Type B pancreatic cell (in vitro differentiated cells): ENCODE data around the gene FYCO1. TPM values are rescaled to one million over a fixed set of nuclear protein-coding genes. Genes with fewer than 3 reads are reported as not detected.

Source experiments
- DNase-seq: peaks from one replicate; pipeline ENCODE4 v3.0.0; 2021; ENCODE audit warnings: mixed read lengths; ENCODE audit not compliant: unreplicated experiment; ENCODE audit errors: extremely low spot score
- H3K27ac Mint-ChIP-seq: 2 replicates; pipeline ENCODE4 v1.8.0; 2021; ENCODE audit warnings: mild to moderate bottlenecking, mixed read lengths
- H3K27me3 Mint-ChIP-seq: 2 replicates; pipeline ENCODE4 v1.8.0; 2021; ENCODE audit warnings: mixed read lengths
- H3K36me3 Mint-ChIP-seq: 2 replicates; pipeline ENCODE4 v1.8.0; 2021; ENCODE audit warnings: mixed read lengths
- H3K4me1 Mint-ChIP-seq: one replicate; pipeline ENCODE4 v1.8.0; 2021; ENCODE audit warnings: mixed read lengths; ENCODE audit not compliant: unreplicated experiment
- H3K4me3 Mint-ChIP-seq: 2 replicates; pipeline ENCODE4 v1.8.0; 2021; ENCODE audit warnings: mild to moderate bottlenecking, mixed read lengths
- H3K9me3 Mint-ChIP-seq: 2 replicates; pipeline ENCODE4 v1.8.0; 2021; ENCODE audit warnings: mixed read lengths
- CTCF ChIP-seq: fragments of 200-600 bp; sonication (generic); conservative IDR thresholded peaks from 2 replicates; pipeline ENCODE4 v1.5.0; 2021; ENCODE audit warnings: antibody characterized with exemption, mild to moderate bottlenecking
- total RNA-seq: library from RNA; stranded (reverse); gene quantifications from 2 replicates; pipeline ENCODE4 v1.2.1, GENCODE V29; 2021; ENCODE audit warnings: low replicate concordance

The FYCO1 gene
- total RNA-seq, 1 donor from 2014 or later, result 15.2 TPM

GRCh38 chr3:45965253-45965652, 30.4 kb downstream of the FYCO1 start:
- no peaks in the 10 kb centered on the region for H3K9me3 Mint-ChIP-seq
- H3K27ac Mint-ChIP-seq, result no peak overlapping the region
- H3K4me3 Mint-ChIP-seq, result no peak overlapping the region
- H3K36me3 Mint-ChIP-seq, result peaks cover 19% of the 10 kb centered on the region
- H3K4me1 Mint-ChIP-seq, result no peaks in the 10 kb centered on the region
- no peaks in the 10 kb centered on the region for H3K27me3 Mint-ChIP-seq
- no peak for DNase-seq
- no peak for TF ChIP-seq CTCF

- no peak for DNase-seq
- Mint-ChIP-seq H3K9me3 (no peaks in the 10 kb centered on the region), H3K36me3 (peaks cover 25% of the 10 kb centered on the region), H3K27ac (no peak overlapping the region), H3K4me1 (no peaks in the 10 kb centered on the region), H3K4me3 (no peak overlapping the region), H3K27me3 (no peaks in the 10 kb centered on the region)
- TF ChIP-seq CTCF, result no peak
Observed at GRCh38 chr3:45964139-45964538, 31.5 kb downstream of the FYCO1 start.

- H3K4me3 Mint-ChIP-seq, result no peak overlapping the region
- no peaks in the 10 kb centered on the region for H3K9me3 Mint-ChIP-seq
- TF ChIP-seq CTCF, result no peak
- H3K4me1 Mint-ChIP-seq, result no peaks in the 10 kb centered on the region
- H3K27me3 Mint-ChIP-seq, result no peaks in the 10 kb centered on the region
- peaks cover 30% of the 10 kb centered on the region for H3K36me3 Mint-ChIP-seq
- DNase-seq, result no peak
- H3K27ac Mint-ChIP-seq, result no peak overlapping the region
Observed at GRCh38 chr3:45962033-45962432, 33.6 kb downstream of the FYCO1 start.

- no peak for DNase-seq
- H3K36me3 Mint-ChIP-seq, result peaks cover 30% of the 10 kb centered on the region
- no peaks in the 10 kb centered on the region for H3K4me1 Mint-ChIP-seq
- H3K9me3 Mint-ChIP-seq, result no peaks in the 10 kb centered on the region
- no peak overlapping the region for H3K4me3 Mint-ChIP-seq
- H3K27ac Mint-ChIP-seq, result no peak overlapping the region
- H3K27me3 Mint-ChIP-seq, result no peaks in the 10 kb centered on the region
- TF ChIP-seq CTCF, result no peak
Observed at GRCh38 chr3:45960289-45960688, 35.3 kb downstream of the FYCO1 start.

- Mint-ChIP-seq H3K36me3 (peaks cover 29% of the 10 kb centered on the region), H3K4me1 (no peaks in the 10 kb centered on the region), H3K9me3 (no peaks in the 10 kb centered on the region), H3K27ac (no peak overlapping the region), H3K27me3 (no peaks in the 10 kb centered on the region), H3K4me3 (no peak overlapping the region)
- TF ChIP-seq CTCF, result no peak
- DNase-seq, result no peak
Observed at GRCh38 chr3:45959201-45959600, 36.4 kb downstream of the FYCO1 start.

GRCh38 chr3:45958321-45958791, 37.3 kb downstream of the FYCO1 start:
- no peaks in the 10 kb centered on the region for H3K27me3 Mint-ChIP-seq
- no peaks in the 10 kb centered on the region for H3K4me1 Mint-ChIP-seq
- H3K36me3 Mint-ChIP-seq, result peaks cover 25% of the 10 kb centered on the region
- no peak overlapping the region for H3K27ac Mint-ChIP-seq
- no peak overlapping the region for H3K4me3 Mint-ChIP-seq
- DNase-seq, result no peak
- H3K9me3 Mint-ChIP-seq, result no peaks in the 10 kb centered on the region
- no peak for TF ChIP-seq CTCF
